ENCODE results near the gene OR2L13.

OR2L13 gene

GRCh38 chr1:248111157-248111556 lies 16.2 kb downstream of the OR2L13 start:
- no peaks in the 10 kb centered on the region for H3K4me1 ChIP-seq (ENCODE audit: control insufficient read depth in 1 of 2, insufficient read depth in 2 of 2, low read length in 2 of 2)

GRCh38 chr1:248114890-248115289 lies 19.9 kb downstream of the OR2L13 start:
- Histone ChIP-seq H3K9me3 (ENCODE audit: control insufficient read depth in 1 of 2, low read length in 2 of 2) (peaks cover 17 to 19% of the 10 kb centered on the region in 2 donors), H3K36me3 (ENCODE audit: control insufficient read depth in 1 of 2, insufficient read depth in 2 of 2, low read length in 2 of 2) (no peaks in the 10 kb centered on the region), H3K27me3 (ENCODE audit: control insufficient read depth in 1 of 2, insufficient read depth in 2 of 2, low read length in 2 of 2) (no peaks in the 10 kb centered on the region), H3K9ac (ENCODE audit: low read depth in 1 of 2, low read length in 2 of 2) (no peak overlapping the region), H3K4me1 (ENCODE audit: control insufficient read depth in 1 of 2, insufficient read depth in 2 of 2, low read length in 2 of 2) (no peaks in the 10 kb centered on the region), H3K4me3 (ENCODE audit: low read depth in 1 of 2, low read length in 2 of 2) (no peak overlapping the region), H3K27ac (ENCODE audit: low read depth, low read length) (no peak overlapping the region)

More at GRCh38 chr1:248111157-248111556, 16.2 kb downstream of the OR2L13 start:
- Histone ChIP-seq H3K27ac (ENCODE audit: low read depth, low read length) (no peak overlapping the region), H3K9ac (ENCODE audit: low read depth in 1 of 2, low read length in 2 of 2) (no peak overlapping the region), H3K9me3 (ENCODE audit: control insufficient read depth in 1 of 2, low read length in 2 of 2) (peaks cover 19 to 25% of the 10 kb centered on the region in 2 donors), H3K27me3 (ENCODE audit: control insufficient read depth in 1 of 2, insufficient read depth in 2 of 2, low read length in 2 of 2) (no peaks in the 10 kb centered on the region), H3K4me3 (ENCODE audit: low read depth in 1 of 2, low read length in 2 of 2) (no peak overlapping the region), H3K36me3 (ENCODE audit: control insufficient read depth in 1 of 2, insufficient read depth in 2 of 2, low read length in 2 of 2) (no peaks in the 10 kb centered on the region)

GRCh38 chr1:248127653-248128052 lies 32.7 kb downstream of the OR2L13 start:
- no peaks in the 10 kb centered on the region for H3K36me3 ChIP-seq (ENCODE audit: control insufficient read depth in 1 of 2, insufficient read depth in 2 of 2, low read length in 2 of 2)
- no peak overlapping the region for H3K9ac ChIP-seq (ENCODE audit: low read depth in 1 of 2, low read length in 2 of 2)
- no peaks in the 10 kb centered on the region for H3K27me3 ChIP-seq (ENCODE audit: control insufficient read depth in 1 of 2, insufficient read depth in 2 of 2, low read length in 2 of 2)
- peaks cover 14 to 21% of the 10 kb centered on the region in 2 donors for H3K9me3 ChIP-seq (ENCODE audit: control insufficient read depth in 1 of 2, low read length in 2 of 2)
- H3K4me3 ChIP-seq (ENCODE audit: low read depth in 1 of 2, low read length in 2 of 2), result no peak overlapping the region
- H3K4me1 ChIP-seq (ENCODE audit: control insufficient read depth in 1 of 2, insufficient read depth in 2 of 2, low read length in 2 of 2), result no peaks in the 10 kb centered on the region
- H3K27ac ChIP-seq (ENCODE audit: low read depth, low read length), result no peak overlapping the region

- H3K27me3 ChIP-seq (ENCODE audit: control insufficient read depth in 1 of 2, insufficient read depth in 2 of 2, low read length in 2 of 2), result no peaks in the 10 kb centered on the region
These were observed 41.8 kb downstream of the OR2L13 start for GRCh38 chr1:248136811-248137210.

GRCh38 chr1:248140846-248141245 lies 45.9 kb downstream of the OR2L13 start:
- Histone ChIP-seq H3K27ac (ENCODE audit: low read depth, low read length) (no peak overlapping the region), H3K9me3 (ENCODE audit: control insufficient read depth in 1 of 2, low read length in 2 of 2) (peaks cover 7 to 9% of the 10 kb centered on the region in 2 donors), H3K4me3 (ENCODE audit: low read depth in 1 of 2, low read length in 2 of 2) (no peak overlapping the region), H3K4me1 (ENCODE audit: control insufficient read depth in 1 of 2, insufficient read depth in 2 of 2, low read length in 2 of 2) (no peaks in the 10 kb centered on the region), H3K36me3 (ENCODE audit: control insufficient read depth in 1 of 2, insufficient read depth in 2 of 2, low read length in 2 of 2) (no peaks in the 10 kb centered on the region), H3K9ac (ENCODE audit: low read depth in 1 of 2, low read length in 2 of 2) (no peak overlapping the region), H3K27me3 (ENCODE audit: control insufficient read depth in 1 of 2, insufficient read depth in 2 of 2, low read length in 2 of 2) (no peaks in the 10 kb centered on the region)

More at GRCh38 chr1:248136811-248137210, 41.8 kb downstream of the OR2L13 start:
- Histone ChIP-seq H3K4me3 (ENCODE audit: low read depth in 1 of 2, low read length in 2 of 2) (no peak overlapping the region), H3K36me3 (ENCODE audit: control insufficient read depth in 1 of 2, insufficient read depth in 2 of 2, low read length in 2 of 2) (no peaks in the 10 kb centered on the region), H3K27ac (ENCODE audit: low read depth, low read length) (no peak overlapping the region), H3K4me1 (ENCODE audit: control insufficient read depth in 1 of 2, insufficient read depth in 2 of 2, low read length in 2 of 2) (no peaks in the 10 kb centered on the region), H3K9me3 (ENCODE audit: control insufficient read depth in 1 of 2, low read length in 2 of 2) (peaks cover 0 to 5% of the 10 kb centered on the region in 2 donors), H3K9ac (ENCODE audit: low read depth in 1 of 2, low read length in 2 of 2) (no peak overlapping the region)

GRCh38 chr1:248143311-248143710 lies 48.3 kb downstream of the OR2L13 start:
- no peaks in the 10 kb centered on the region for H3K36me3 ChIP-seq (ENCODE audit: control insufficient read depth in 1 of 2, insufficient read depth in 2 of 2, low read length in 2 of 2)
- no peak overlapping the region for H3K4me3 ChIP-seq (ENCODE audit: low read depth in 1 of 2, low read length in 2 of 2)
- H3K27me3 ChIP-seq (ENCODE audit: control insufficient read depth in 1 of 2, insufficient read depth in 2 of 2, low read length in 2 of 2), result no peaks in the 10 kb centered on the region
- H3K4me1 ChIP-seq (ENCODE audit: control insufficient read depth in 1 of 2, insufficient read depth in 2 of 2, low read length in 2 of 2), result no peaks in the 10 kb centered on the region
- H3K9me3 ChIP-seq (ENCODE audit: control insufficient read depth in 1 of 2, low read length in 2 of 2), result peaks cover 7 to 20% of the 10 kb centered on the region in 2 donors
- no peak overlapping the region for H3K9ac ChIP-seq (ENCODE audit: low read depth in 1 of 2, low read length in 2 of 2)
- no peak overlapping the region for H3K27ac ChIP-seq (ENCODE audit: low read depth, low read length)

GRCh38 chr1:248144513-248145198 lies 49.7 kb downstream of the OR2L13 start, which contains the start of gene OR2M5:
Gene OR2M5, plus strand, starts transcription at chr1:248145148. Its CDS starts 0 bp downstream, at chr1:248145148.
- Histone ChIP-seq H3K4me1 (ENCODE audit: control insufficient read depth in 1 of 2, insufficient read depth in 2 of 2, low read length in 2 of 2) (no peaks in the 10 kb centered on the region), H3K4me3 (ENCODE audit: low read depth in 1 of 2, low read length in 2 of 2) (no peak within 1 kb of the TSS), H3K36me3 (ENCODE audit: control insufficient read depth in 1 of 2, insufficient read depth in 2 of 2, low read length in 2 of 2) (no peaks in the 10 kb centered on the region), H3K9ac (ENCODE audit: low read depth in 1 of 2, low read length in 2 of 2) (no peak within 1 kb of the TSS), H3K9me3 (ENCODE audit: control insufficient read depth in 1 of 2, low read length in 2 of 2) (peaks cover 7 to 20% of the 10 kb centered on the region in 2 donors), H3K27me3 (ENCODE audit: control insufficient read depth in 1 of 2, insufficient read depth in 2 of 2, low read length in 2 of 2) (no peaks in the 10 kb centered on the region), H3K27ac (ENCODE audit: low read depth, low read length) (no peak within 1 kb of the TSS)
